ENCODE results near the gene CDH24.

GRCh38 chr14:23090254-23090636 lies 32.9 kb upstream of the CDH24 start:
- TF ChIP-seq GATA2 (IDR thresholded peaks at IDR 0.05; ENCODE audit: low read depth, low read length), result no peak
- TF ChIP-seq GATA3 (IDR thresholded peaks at IDR 0.05; ENCODE audit: low read depth, low read length), result no peak

Data from SH-SY5Y (cell line).